Memory B cell (primary cell): ENCODE results near the gene SPOUT1.

Experiments
- ATAC-seq: fragments of 150-1000 bp; cut with Tn5 transposase; 2 replicates; pipeline ENCODE4 v1.10.0; 2021; ENCODE audit warnings: low read depth, mild to moderate bottlenecking, moderate library complexity
- DNase-seq, 2 donors: peaks; one replicate each; pipeline ENCODE4 v3.0.0; 2022; ENCODE audit warnings: low spot score in 2 of 2
- H3K27ac Mint-ChIP-seq: one replicate; pipeline ENCODE4 v1.8.0; 2022; ENCODE audit warnings: mild to moderate bottlenecking, moderate library complexity, mixed read lengths
- H3K27me3 Mint-ChIP-seq: one replicate; pipeline ENCODE4 v1.8.0; 2022; ENCODE audit warnings: mixed read lengths
- H3K36me3 Mint-ChIP-seq: one replicate; pipeline ENCODE4 v1.8.0; 2022; ENCODE audit warnings: mild to moderate bottlenecking, mixed read lengths
- H3K4me1 Mint-ChIP-seq: one replicate; pipeline ENCODE4 v1.8.0; 2022; ENCODE audit warnings: mixed read lengths
- H3K4me3 Mint-ChIP-seq: one replicate; pipeline ENCODE4 v1.8.0; 2022; ENCODE audit warnings: mild to moderate bottlenecking, moderate library complexity, mixed read lengths
- H3K9me3 Mint-ChIP-seq: one replicate; pipeline ENCODE4 v1.8.0; 2022; ENCODE audit warnings: mixed read lengths

The SPOUT1 gene

DNA sequence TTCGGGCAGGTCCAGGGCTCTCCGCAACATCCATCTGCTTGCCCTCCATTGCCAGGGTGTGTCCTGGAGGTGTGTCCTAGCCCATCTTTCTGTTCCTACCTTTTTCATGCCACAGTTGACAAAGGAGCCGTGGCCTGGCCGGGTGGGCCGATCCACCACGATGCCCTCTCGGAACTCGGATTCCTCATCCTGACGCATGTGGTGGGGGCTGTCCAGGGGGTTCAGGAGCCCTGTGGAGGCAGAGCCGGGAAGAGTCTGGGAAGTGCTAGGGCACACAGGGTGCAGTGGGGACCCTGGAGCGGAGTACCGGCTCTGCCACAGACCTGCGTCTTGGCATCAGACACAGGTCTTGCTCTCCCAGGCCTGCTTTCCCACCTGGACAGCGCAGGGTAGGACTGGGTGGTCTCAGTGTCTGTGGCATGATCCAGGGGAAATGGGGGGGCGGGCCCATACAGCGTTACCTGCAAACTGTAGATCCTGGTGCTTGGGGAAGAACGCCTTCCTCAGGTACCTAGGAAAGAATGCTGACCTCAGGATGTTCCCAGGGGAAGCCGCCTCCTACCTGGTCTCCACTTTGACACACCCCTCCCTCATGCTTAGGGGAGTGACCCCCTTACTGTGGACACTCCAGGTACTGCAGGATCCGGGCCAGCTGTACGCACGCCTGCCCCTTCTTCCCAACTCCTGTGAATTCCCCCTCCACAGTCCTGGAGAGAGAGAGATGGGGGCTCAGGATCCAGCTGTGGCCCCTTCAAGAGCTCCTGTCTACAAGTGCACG is 3.5 kb downstream of the SPOUT1 start:
- H3K27me3 Mint-ChIP-seq, result no peaks in the 10 kb centered on the region
- no peak overlapping the region for H3K4me3 Mint-ChIP-seq
- no peak for ATAC-seq
- no peak for DNase-seq
- H3K36me3 Mint-ChIP-seq, result peaks cover 15% of the 10 kb centered on the region
- H3K9me3 Mint-ChIP-seq, result no peaks in the 10 kb centered on the region
- peaks cover 13% of the 10 kb centered on the region for H3K4me1 Mint-ChIP-seq
- H3K27ac Mint-ChIP-seq, result no peak overlapping the region

DNA sequence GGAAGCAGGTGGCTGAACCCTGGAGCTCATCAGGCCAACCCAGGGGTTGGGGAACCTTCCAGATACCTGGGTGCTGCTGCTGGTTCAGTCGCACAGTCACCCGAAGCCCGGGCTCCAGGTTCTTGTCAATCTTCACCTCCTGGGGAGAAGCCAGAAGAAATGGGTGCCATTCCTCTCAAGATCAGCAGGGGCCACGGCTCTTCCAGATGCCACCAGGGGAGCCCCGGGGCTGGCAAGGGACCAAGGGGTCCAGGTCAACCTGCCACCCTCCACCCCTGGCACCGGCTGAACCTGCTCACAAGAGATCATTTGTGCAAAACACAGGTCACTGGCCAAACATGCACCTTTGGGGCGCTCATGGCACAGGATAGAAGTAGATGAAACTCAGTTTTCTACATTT is 4.7 kb downstream of the SPOUT1 start:
- H3K9me3 Mint-ChIP-seq, result no peaks in the 10 kb centered on the region
- DNase-seq (no peak), ATAC-seq (no peak)
- no peaks in the 10 kb centered on the region for H3K27me3 Mint-ChIP-seq
- H3K27ac Mint-ChIP-seq, result no peak overlapping the region
- H3K36me3 Mint-ChIP-seq, result peaks cover 17% of the 10 kb centered on the region
- no peak overlapping the region for H3K4me3 Mint-ChIP-seq
- H3K4me1 Mint-ChIP-seq, result peaks cover 16% of the 10 kb centered on the region

DNA sequence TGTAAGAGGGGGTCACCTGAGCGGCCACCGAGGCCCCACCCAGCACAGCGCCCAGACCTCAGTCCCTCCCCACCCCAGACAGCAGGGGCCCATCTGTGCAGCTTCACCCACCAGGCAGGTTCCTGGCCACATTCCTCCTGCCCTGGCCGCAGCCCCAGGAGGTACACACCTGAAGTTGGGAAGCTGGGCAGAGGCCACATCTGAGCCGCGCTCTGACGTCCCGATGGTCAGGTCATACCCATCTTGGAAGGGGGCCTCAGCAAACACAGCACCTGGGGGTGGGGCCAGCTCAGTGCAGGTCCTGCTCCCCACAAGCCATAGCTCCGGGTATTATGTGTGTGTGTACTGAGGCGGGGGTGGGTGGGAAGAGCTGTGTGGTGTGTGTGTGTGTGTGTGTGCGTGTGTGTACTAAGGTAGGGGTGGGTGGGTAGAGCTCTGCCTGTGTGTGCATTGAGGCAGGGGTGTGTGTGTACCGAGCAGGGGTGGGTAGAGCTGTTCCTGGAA is 5.6 kb downstream of the SPOUT1 start:
- H3K27ac Mint-ChIP-seq, result no peak overlapping the region
- no peak for ATAC-seq
- no peak overlapping the region for H3K4me3 Mint-ChIP-seq
- H3K27me3 Mint-ChIP-seq, result no peaks in the 10 kb centered on the region
- no peaks in the 10 kb centered on the region for H3K9me3 Mint-ChIP-seq
- H3K4me1 Mint-ChIP-seq, result peaks cover 19% of the 10 kb centered on the region
- peaks cover 16% of the 10 kb centered on the region for H3K36me3 Mint-ChIP-seq
- DNase-seq, result no peak

DNA sequence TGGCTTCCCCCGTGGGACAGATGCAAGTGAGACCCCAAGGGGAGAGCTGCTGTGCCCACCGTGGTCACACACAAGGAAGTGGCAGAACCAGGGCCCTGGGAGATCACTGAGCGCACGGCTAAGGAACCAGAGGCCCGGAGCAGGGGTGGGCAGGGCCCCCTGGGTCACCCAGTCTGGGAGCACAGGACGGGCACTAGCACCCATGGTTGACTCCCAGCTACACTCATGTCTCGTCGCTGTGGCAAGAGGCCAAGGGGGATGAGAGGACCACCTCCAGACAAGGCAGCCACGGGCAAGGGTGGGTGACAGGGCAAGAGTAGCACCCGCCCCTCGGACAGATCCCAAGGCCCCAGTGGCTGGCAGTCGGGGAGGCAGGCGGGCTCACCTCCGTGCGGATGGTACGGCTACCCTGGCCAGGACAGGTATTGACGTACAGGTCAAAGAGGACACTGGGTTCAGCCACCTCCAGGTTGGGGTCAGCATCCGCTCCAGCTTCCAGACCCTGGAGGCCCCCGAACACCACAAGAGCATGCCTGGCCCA is 6.2 kb downstream of the SPOUT1 start:
- DNase-seq (no peak), ATAC-seq (no peak)
- H3K27me3 Mint-ChIP-seq, result no peaks in the 10 kb centered on the region
- H3K27ac Mint-ChIP-seq, result no peak overlapping the region
- H3K4me3 Mint-ChIP-seq, result no peak overlapping the region
- H3K36me3 Mint-ChIP-seq, result peaks cover 16% of the 10 kb centered on the region
- H3K9me3 Mint-ChIP-seq, result no peaks in the 10 kb centered on the region
- H3K4me1 Mint-ChIP-seq, result peaks cover 15% of the 10 kb centered on the region

DNA sequence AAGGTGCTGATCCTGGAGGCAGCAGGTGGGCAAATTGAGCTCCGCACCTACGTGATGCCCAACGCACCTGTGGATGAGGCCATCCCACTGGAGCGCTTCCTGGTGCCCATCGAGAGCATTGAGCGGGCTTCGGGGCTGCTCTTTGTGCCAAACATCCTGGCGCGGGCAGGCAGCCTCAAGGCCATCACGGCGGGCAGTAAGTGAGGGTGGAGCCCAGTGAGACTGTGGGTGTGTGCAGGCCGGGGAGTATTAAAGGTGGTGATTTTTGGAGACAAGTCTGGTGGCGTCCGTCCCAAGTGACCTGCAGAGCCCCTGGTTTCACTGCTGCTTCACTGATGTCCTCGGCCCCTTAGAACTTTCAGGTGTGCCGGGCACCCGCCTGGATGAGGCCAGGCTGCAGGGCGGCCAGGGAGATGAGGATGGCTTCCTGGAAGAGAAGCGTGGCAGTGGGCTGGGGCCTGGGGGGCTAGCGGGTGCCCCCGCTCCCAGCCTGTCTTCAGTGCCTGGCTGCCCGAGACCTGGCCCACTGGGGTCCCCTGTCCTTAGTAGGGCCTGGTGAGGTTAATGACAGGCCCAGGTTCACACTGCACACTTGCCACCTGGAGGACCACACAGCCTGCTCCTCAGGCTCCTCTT is 7.1 kb downstream of the SPOUT1 start:
- Mint-ChIP-seq H3K9me3 (no peaks in the 10 kb centered on the region), H3K4me1 (peaks cover 15% of the 10 kb centered on the region), H3K36me3 (peaks cover 16% of the 10 kb centered on the region), H3K4me3 (no peak overlapping the region), H3K27me3 (no peaks in the 10 kb centered on the region), H3K27ac (no peak overlapping the region)
- ATAC-seq, result no peak
- no peak for DNase-seq

DNA sequence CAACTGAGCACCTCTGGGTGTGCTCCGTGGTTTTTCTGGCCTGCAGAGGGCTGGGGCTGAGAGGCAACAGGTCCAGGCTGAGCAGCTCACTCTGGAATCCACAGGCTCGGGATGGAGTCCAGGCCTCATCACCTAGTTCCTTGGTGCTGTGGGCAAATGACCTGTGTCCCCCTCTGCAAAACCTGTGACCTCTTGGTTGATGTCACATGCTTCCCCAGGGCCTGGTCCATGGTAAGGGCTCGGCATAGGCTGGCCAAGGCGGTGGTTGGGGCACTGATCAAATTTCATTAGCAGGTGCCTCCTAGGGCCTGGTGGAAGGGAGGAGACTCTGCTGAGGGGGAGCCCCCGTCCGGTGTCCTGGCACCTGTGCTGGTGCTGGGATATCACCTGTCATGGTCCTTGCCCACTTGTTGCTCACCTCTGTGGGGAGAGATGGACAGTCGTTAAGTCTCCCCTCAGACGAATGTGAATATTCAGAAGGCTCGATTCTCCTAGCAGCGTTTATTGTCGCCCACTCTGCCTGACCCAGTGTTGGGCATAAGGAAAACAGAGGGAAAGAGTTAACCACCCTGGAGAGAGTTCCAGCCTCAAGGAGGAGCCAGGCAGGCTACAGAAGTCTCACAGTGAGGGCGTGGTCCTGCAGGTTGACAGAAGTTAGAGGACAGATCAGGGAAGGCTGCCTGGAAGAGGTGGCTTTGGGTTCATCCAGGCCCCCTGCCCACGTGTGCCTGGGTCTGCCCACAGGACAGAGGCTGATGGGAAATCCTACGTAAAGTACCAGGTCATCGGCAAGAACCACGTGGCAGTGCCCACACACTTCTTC is 7.8 kb downstream of the SPOUT1 start:
- H3K9me3 Mint-ChIP-seq, result no peaks in the 10 kb centered on the region
- no peaks in the 10 kb centered on the region for H3K27me3 Mint-ChIP-seq
- peaks cover 12% of the 10 kb centered on the region for H3K36me3 Mint-ChIP-seq
- peak overlapping the region; percentile 45 for H3K4me3 Mint-ChIP-seq
- ATAC-seq (no peak), DNase-seq (no peak)
- H3K27ac Mint-ChIP-seq, result no peak overlapping the region
- H3K4me1 Mint-ChIP-seq, result peaks cover 15% of the 10 kb centered on the region

DNA sequence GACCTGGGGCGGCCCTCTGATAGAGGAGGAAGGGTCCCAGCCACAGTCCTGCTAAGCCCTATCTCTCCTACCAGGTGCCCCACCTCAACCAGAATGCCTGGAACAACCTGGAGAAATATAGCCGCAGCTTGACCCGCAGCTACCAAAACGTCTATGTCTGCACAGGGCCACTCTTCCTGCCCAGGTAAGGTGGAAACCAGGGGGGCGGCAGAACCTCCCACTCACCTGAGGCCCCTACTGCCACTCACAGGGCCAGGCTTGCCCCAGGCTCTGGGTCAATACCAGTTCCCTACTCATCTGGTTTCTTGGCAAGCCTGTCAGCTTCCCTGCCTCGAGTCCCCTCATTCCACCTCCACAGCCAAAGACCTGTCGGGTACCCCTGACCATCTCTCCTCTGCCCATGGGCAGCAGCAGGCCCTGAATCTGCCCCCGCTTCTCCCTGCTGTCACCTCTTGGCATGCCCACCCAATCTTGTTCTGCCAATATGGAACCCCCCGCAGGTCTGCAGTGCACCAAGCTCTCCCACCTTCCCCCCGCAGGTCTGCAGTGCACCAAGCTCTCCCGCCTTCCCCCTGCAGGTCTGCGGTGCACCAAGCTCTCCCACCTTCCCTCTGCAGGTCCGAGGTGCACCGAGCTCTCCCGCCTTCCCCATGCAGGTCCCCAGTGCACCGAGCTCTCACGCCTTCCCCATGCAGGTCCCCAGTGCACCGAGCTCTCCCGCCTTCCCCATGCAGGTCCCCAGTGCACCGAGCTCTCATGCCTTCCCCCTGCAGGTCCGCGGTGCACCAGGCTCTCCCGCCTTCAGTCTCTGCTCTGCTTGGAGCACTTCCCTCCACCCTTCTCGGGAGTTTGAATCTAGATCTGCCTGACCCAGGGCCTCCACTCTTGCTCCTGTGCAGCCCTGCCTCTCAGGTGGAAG is 8.7 kb downstream of the SPOUT1 start:
- Mint-ChIP-seq H3K4me1 (peaks cover 15% of the 10 kb centered on the region), H3K27me3 (no peaks in the 10 kb centered on the region), H3K27ac (no peak overlapping the region), H3K4me3 (peak overlapping the region; percentile 45), H3K9me3 (no peaks in the 10 kb centered on the region), H3K36me3 (peaks cover 12% of the 10 kb centered on the region)
- no peak for ATAC-seq
- no peak for DNase-seq

DNA sequence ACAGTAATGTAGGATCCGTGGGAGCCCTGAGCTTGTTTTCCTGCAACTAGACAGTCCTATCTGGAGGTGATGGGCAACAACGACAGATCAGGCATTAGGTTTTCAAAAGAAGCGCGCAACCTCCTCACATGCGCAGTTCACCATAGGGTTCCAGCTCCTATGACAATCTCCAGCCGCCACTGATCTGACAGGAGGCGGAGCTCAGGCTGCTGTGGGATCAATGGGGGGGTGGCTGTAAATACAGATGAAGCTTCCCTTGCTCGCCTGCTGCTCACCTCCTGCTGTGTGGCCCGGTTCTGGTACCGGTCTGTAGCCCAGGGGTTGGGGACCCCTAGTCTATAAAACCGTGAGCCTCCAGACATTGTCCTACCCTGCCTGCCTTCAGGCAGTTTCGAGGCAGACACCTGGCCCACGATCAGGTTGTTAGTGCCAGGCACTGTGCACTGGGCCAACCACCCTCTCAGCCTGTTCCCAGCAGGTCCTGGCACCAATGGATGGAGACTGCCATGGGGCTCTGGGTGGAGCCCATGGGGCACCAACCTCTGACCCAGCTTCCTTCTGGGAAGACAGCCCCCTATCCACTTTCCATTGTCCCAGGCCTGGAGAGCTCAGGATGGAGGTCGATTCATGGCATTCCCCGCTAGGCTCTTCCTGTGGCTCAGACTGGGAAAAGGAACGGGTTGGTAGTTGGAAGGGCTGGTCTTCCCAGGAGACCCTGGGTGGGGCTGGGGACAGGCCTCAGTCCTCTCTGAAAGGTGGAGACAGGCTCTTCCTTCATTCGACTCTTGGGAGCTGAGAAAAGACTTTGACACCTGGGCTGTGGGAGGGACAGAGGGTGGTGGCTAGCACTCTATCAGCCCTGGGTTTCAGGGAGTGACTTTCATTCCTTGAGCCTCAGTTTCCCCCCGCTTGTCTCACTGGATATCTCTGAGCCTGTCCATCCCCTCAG is 9.6 kb downstream of the SPOUT1 start:
- peak overlapping the region; percentile 52 for H3K4me3 Mint-ChIP-seq
- peaks cover 8% of the 10 kb centered on the region for H3K36me3 Mint-ChIP-seq
- H3K4me1 Mint-ChIP-seq, result peaks cover 17% of the 10 kb centered on the region
- ATAC-seq, result no peak
- no peaks in the 10 kb centered on the region for H3K27me3 Mint-ChIP-seq
- no peaks in the 10 kb centered on the region for H3K9me3 Mint-ChIP-seq
- no peak overlapping the region for H3K27ac Mint-ChIP-seq
- DNase-seq, result no peak

DNA sequence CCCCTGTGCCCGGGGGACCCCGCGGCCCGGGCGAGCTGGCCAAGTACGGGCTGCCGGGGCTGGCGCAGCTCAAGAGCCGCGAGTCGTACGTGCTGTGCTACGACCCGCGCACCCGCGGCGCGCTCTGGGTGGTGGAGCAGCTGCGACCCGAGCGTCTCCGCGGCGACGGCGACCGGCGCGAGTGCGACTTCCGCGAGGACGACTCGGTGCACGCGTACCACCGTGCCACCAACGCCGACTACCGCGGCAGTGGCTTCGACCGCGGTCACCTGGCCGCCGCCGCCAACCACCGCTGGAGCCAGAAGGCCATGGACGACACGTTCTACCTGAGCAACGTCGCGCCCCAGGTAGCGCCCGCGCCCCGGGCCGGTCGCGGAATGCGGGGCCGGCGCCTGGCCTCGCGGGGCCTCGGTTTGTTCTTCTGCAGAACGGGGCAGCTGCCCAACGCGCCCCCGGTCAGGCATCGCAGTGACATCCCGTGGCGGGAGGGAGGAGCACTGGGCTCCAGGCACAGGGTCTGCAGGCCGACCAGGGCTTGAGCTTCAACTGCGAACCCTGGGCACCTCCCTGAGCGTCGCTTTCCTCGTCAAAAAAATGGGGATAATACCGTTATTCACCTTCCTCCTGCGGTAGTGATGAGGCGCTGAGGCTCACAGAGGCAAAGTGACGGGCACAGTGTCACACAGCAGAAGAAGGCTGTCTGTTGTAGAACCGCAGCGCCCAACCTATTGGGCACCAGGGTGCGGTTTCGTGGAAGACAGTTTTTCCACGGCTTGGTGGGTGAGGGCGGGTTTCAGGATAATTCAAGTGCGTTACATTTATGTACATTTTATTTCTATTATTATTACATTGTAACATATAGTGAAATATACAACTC is 10.5 kb downstream of the SPOUT1 start:
- Mint-ChIP-seq H3K27ac (no peak overlapping the region), H3K4me1 (peaks cover 17% of the 10 kb centered on the region), H3K4me3 (peak overlapping the region; percentile 83), H3K36me3 (peaks cover 8% of the 10 kb centered on the region), H3K9me3 (no peaks in the 10 kb centered on the region), H3K27me3 (no peaks in the 10 kb centered on the region)
- DNase-seq (peak in 1 of 2 donors; percentile 20), ATAC-seq (peak; percentile 44)

DNA sequence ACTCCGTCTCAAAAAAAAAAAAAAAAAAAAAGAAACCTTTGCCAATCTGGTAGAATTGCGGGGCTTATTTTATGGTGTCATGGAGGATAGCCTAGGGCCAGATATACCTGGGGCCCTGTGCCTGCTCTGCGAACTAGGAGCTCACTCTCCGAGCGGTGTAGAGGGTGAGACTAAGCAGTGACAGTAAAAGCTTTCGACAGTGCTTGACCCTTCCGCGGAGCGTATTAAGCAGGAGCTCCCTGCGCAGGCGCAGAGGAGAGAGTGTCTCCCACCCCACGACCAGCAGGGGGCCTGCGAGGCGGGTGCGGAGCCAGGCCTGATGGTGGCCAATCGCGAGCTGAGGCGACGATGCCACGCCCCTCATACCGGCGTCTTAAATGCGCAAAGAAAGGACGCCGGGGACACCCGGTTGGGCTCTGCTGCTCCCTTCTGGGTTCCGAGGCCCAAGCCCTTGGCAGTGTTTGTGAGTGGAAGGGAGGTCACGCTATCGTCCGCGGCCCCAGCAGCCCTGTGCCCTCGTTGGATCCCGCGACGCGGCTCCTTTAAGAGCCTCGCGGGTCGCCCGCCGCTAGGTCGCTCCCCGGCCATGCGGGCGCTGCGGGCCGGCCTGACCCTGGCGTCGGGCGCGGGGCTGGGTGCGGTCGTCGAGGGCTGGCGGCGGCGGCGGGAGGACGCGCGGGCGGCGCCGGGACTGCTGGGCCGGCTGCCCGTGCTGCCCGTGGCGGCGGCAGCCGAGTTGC is 11.3 kb downstream of the SPOUT1 start, which contains the start of gene ENDOG:
Gene ENDOG, plus strand, starts transcription at position 402 of the 740 bp plus-strand sequence. Its CDS starts 185 bp downstream, at position 587.
- Mint-ChIP-seq H3K4me3 (peak within 1 kb of the TSS; percentile 89), H3K27ac (peak within 1 kb of the TSS; percentile 57), H3K4me1 (peaks cover 17% of the 10 kb centered on the region), H3K36me3 (peaks cover 8% of the 10 kb centered on the region), H3K9me3 (no peaks in the 10 kb centered on the region), H3K27me3 (no peaks in the 10 kb centered on the region)
- peak; percentile 98 to 99 for DNase-seq
- peak; percentile 91 for ATAC-seq

DNA sequence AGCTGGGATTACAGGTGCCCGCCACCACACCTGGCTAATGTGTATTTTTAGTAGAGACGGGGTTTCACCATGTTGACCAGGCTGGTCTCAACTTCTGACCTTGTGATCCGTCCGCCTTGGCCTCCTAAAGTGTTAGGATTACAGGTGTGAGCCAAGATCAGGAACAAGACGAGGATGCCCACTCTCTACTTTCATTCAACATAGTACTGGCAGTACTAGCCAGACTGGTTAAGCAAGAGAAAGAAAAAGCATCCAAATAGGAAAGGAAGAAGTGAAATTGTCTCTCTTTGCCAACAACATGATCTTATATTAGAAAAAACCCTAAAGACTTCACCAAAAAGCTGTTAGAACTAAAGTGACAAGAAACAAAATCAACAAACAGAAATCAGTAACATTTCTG is 18.7 kb downstream of the SPOUT1 start:
- Mint-ChIP-seq H3K36me3 (peaks cover 5% of the 10 kb centered on the region), H3K27ac (no peak overlapping the region), H3K4me1 (peaks cover 3% of the 10 kb centered on the region), H3K4me3 (no peak overlapping the region), H3K9me3 (no peaks in the 10 kb centered on the region), H3K27me3 (no peaks in the 10 kb centered on the region)
- ATAC-seq (no peak), DNase-seq (no peak)
